ENCODE results near the gene NRCAM. TPM values are rescaled to one million over a fixed set of nuclear protein-coding genes. Genes with fewer than 3 reads are reported as not detected.

The NRCAM gene
- total and polyA plus RNA-seq, 2 of the 8 experiments (the other 6 are each of a cell fraction or from before 2014, with no cell fraction given): 2.7 to 3.8 TPM

GRCh38 chr7:108138911-108139310, 317.3 kb downstream of the NRCAM start:
- no peak overlapping the region for H2BK20ac ChIP-seq (ENCODE audit: low read length)
- H3K23ac ChIP-seq (ENCODE audit: insufficient read length): no peak overlapping the region
- H3K9me3 ChIP-seq (ENCODE audit: insufficient read depth in 2 of 2, low read depth in 1 of 2, low read length in 1 of 2): no peaks in the 10 kb centered on the region
- H2BK5ac ChIP-seq (ENCODE audit: low read depth, low read length): no peak overlapping the region
- H3K14ac ChIP-seq (ENCODE audit: insufficient read length): no peak overlapping the region
- no peak overlapping the region for H2BK15ac ChIP-seq (ENCODE audit: low read length)
- no peak overlapping the region for H2AK5ac ChIP-seq (ENCODE audit: low read depth, low read length)
- CTCF ChIA-PET (ENCODE audit: partially characterized antibody): interaction anchor here (2.6 kb wide), 1 partner anchor 26 kb away, joined by 14 read pairs; no protein-coding TSS in a partner anchor
- H4K20me1 ChIP-seq (replicated peaks in 1 of 2; ENCODE audit: control insufficient read depth in 1 of 2, insufficient read depth in 2 of 2, low read length in 2 of 2): no peaks in the 10 kb centered on the region
- FAIRE-seq: no peak
- H3K56ac ChIP-seq (replicated peaks; ENCODE audit: insufficient read length, low read depth, low read length): no peak overlapping the region
- H3K9ac ChIP-seq (replicated peaks in 1 of 4; ENCODE audit: extremely low read depth in 1 of 4, low read depth in 3 of 4, low read length in 3 of 4): no peak overlapping the region
- H3K4ac ChIP-seq (replicated peaks; ENCODE audit: insufficient read length, low read depth, low read length): no peak overlapping the region
- no peaks in the 10 kb centered on the region for H3K4me1 ChIP-seq (replicated peaks in 1 of 4; ENCODE audit: control insufficient read depth in 3 of 4, insufficient read depth in 4 of 4, low read length in 3 of 4)
- H3K79me1 ChIP-seq (ENCODE audit: low read depth, low read length): no peaks in the 10 kb centered on the region
- no peak overlapping the region for H4K91ac ChIP-seq (replicated peaks; ENCODE audit: insufficient read length, low read length)
- H3K27me3 ChIP-seq (replicated peaks in 1 of 4; ENCODE audit: control insufficient read depth in 3 of 4, extremely low read depth in 1 of 4, insufficient read depth in 3 of 4, low read length in 3 of 4): no peaks in the 10 kb centered on the region
- no peak for DNase-seq (ENCODE audit: low read depth in 1 of 2, low spot score in 2 of 2)
- no peak overlapping the region for H4K5ac ChIP-seq (ENCODE audit: insufficient read length, low read depth, low read length)
- H3K27ac ChIP-seq (ENCODE audit: low read depth, low read length): no peak overlapping the region
- no peak overlapping the region for H4K8ac ChIP-seq (ENCODE audit: extremely low read depth, insufficient read depth, low read length)
- no peak overlapping the region for H2BK120ac ChIP-seq (replicated peaks; ENCODE audit: low read depth, low read length)
- H3K36me3 ChIP-seq (ENCODE audit: control insufficient read depth in 2 of 4, insufficient read depth in 4 of 4, low read length in 3 of 4): no peaks in the 10 kb centered on the region
- H2AFZ ChIP-seq (ENCODE audit: low read length): no peak overlapping the region
- H3K4me3 ChIP-seq (ENCODE audit: extremely low read depth in 1 of 4, insufficient read depth in 2 of 4, low read depth in 3 of 4, low read length in 4 of 4): no peak overlapping the region
- H3K79me2 ChIP-seq (ENCODE audit: control insufficient read depth in 1 of 2, insufficient read depth in 2 of 2, low read length in 2 of 2): no peaks in the 10 kb centered on the region
- H3K18ac ChIP-seq (ENCODE audit: extremely low read depth, low read length): no peak overlapping the region
- H2BK12ac ChIP-seq (ENCODE audit: low read depth, low read length): no peak overlapping the region
- no peak overlapping the region for H3K4me2 ChIP-seq (ENCODE audit: insufficient read depth in 1 of 2, low read depth in 2 of 2, low read length in 2 of 2)
- no peaks in the 10 kb centered on the region for H3K23me2 ChIP-seq (ENCODE audit: low read depth, low read length)
- POLR2A ChIA-PET (ENCODE audit: partially characterized antibody): no interaction called here
- no peak for TF ChIP-seq HDAC2 (IDR thresholded peaks at IDR 0.05; ENCODE audit: borderline replicate concordance in 1 of 2, low read depth in 2 of 2, low read length in 2 of 2)

Data from H1 (cell line).